GM19372 (cell line): ENCODE results near the gene NRK.
"Not testable (repeated sequence)": the region's sequence is repeated elsewhere in the genome, so short reads cannot be mapped to it uniquely, and the experiment has no call there.

Experiments
- ATAC-seq: cut with Tn5 transposase; IDR thresholded peaks from one replicate; pipeline ENCODE4 v1.9.1; 2021; ENCODE audit warnings: mild to moderate bottlenecking, low read depth, moderate library complexity; ENCODE audit not compliant: unreplicated experiment

Gene NRK

DNA sequence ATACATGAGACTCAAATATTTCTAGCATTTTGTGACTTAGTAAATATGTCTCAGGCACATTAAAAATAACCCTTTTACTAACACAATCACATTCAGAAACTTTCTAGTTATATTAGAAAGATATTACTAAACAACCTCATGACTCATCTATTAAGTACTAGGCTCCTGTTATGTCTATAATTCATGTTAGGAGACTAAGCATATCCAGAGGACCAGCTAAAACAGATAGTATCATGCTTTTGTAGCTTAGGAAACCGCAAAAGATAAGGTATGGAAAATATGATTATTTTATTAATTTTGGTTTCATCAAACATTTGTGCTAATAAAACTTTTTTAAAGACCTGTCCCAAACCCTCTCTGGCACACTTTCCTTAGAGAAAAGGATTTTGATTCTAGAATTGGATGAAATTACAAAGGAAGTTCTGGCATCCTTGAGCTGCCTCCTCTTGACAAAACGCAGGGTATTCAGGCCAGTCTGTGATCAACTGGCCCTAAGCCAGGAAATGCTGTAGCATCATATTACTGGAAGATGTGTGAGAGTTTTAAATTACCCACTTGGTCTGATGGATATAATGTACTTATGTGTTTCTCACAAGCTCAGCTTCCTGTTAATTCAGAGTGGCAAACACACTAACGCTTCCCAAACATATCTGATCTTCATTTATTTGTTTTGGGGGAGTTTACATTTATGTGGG lies 60.4 kb downstream of the NRK start:
- no peak for ATAC-seq

- no peak for ATAC-seq
Measured at GRCh38 chrX:105894721-105895120, 72.4 kb downstream of the NRK start.

DNA sequence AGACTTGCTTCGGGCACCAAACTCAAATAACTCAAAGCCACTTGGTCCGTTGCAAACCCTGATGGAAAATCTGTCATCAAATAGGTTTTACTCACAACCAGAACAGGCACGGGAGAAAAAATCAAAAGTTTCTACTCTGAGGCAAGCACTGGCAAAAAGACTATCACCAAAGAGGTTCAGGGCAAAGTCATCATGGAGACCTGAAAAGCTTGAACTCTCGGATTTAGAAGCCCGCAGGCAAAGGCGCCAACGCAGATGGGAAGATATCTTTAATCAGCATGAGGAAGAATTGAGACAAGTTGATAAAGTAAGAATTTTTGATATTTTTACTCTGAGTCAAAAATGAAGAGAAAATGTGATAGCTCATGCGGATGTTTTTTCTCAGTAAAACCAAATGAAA lies 87.2 kb downstream of the NRK start:
- no peak for ATAC-seq

- ATAC-seq, result no peak
Measured at GRCh38 chrX:105910563-105911105, 88.3 kb downstream of the NRK start.

GRCh38 chrX:105945266-105945665 lies 122.9 kb downstream of the NRK start:
- no peak for ATAC-seq

DNA sequence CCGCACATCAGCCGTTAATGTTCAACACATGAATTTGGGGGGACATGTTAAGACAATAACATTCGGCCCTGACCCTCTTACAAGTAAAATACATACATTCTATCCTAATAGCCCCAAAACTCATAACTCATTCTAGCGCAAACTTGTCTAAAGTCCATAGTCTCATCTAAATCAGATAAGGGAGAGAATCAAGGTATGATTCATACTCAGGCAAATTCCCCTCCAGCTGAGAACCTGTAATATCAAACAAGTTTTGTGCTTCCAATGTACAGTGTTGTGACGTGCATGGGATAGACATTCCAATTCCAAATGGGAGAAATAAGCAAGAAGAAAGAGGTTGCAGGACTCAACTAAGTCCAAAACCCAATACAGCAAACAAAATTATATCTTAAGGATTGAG lies 147.1 kb downstream of the NRK start:
- ATAC-seq, result no peak

GRCh38 chrX:105972690-105973386 lies 150.5 kb downstream of the NRK start:
- ATAC-seq, result no peak

- ATAC-seq, result no peak
Measured at GRCh38 chrX:105973387-105973739, 151.0 kb downstream of the NRK start.

- no peak for ATAC-seq
Measured at GRCh38 chrX:105975382-105975781, 153.0 kb downstream of the NRK start.

GRCh38 chrX:105981772-105982485 lies 159.6 kb downstream of the NRK start:
- ATAC-seq, result no peak

DNA sequence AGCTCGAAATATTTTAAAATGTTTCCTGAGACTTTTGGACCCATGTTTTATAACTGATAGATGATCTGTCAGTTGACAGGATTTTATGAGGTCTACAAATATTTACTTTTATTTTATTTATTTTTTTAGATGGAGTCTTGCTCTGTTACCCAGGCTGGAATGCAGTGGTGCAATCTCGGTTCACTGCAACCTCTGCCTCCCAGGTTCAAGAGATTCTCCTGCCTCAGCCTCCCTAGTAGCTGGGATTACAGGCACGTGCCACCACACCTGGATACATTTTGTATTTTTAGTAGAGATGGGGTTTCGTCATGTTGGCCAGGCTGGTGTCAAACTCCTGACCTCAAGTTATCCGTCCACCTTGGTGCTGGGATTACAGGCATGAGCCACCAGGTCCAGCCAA lies 166.1 kb downstream of the NRK start:
- not testable (repeated sequence) for ATAC-seq

DNA sequence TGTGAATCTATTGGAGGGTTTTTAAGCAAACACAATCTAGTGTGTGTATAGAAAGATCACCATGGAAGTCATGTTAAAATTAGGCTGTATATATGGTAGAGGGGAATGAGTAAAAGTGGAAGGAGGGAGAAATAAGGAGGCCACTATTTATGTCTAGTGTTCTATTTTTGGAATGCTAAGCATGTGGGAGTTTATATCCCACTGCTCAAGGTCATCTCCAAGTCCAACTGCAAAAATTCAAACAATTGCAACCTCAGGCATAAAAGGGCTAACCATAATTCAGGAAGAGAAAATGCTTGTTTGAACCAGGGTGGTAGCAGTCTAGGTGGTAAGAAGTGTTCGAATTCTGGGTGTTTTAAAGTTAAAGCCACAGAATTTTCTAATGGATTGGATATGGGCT lies 177.0 kb downstream of the NRK start:
- no peak for ATAC-seq

DNA sequence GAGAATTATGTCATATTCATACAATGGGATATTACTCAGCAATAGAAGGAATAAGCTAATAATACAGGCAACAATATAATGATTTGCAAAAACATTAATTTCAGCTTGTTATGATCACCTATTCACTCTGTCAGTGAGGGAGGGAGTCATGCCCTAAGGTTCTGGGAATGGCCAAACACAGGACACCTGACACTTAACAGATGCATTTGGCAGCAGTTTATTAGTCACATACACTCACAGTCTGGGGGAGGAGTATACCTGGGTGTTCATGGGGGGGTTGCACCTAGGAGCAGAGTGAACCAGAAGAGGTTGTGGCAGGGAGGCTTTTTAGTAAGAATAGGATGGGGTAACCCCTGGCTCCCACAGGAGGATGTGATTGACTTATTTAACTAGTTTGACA lies 177.9 kb downstream of the NRK start:
- ATAC-seq, result no peak

DNA sequence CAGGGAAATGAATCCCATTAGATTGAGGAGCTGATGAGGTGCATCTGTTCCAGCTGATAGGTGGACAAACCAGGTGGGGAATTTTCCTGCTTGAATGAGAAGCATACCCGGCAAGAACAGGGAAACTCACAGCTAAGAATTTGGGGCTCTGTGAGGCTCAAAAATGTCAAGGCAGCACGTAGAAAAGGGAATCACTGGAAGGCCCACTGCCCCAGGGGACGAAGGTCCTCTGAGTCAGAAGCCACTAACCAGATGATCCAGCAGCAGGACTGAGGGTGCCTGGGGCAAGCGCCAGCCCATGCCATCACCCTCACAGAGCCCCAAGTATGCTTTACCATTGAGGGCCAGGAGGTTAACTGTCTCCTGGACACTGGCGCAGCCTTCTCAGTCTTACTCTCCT lies 178.3 kb downstream of the NRK start:
- ATAC-seq, result not testable (repeated sequence)

GRCh38 chrX:106005684-106006083 lies 183.3 kb downstream of the NRK start:
- no peak for ATAC-seq

GRCh38 chrX:106007815-106008214 lies 185.5 kb downstream of the NRK start:
- ATAC-seq, result no peak
